NT2/D1 (cell line): ENCODE measurements around the gene CT47A7.
"Not testable (repeated sequence)": the region's sequence is repeated elsewhere in the genome, so short reads cannot be mapped to it uniquely, and the experiment has no call there.

Source experiments
- SUZ12 ChIP-seq: IDR thresholded peaks from 2 replicates; pipeline ENCODE4 v1.6.1; 2011; ENCODE audit not compliant: insufficient read length, insufficient read depth; ENCODE audit errors: extremely low read depth
- YY1 ChIP-seq: IDR thresholded peaks from 2 replicates; pipeline ENCODE4 v1.6.1; 2011; ENCODE audit not compliant: insufficient read length, insufficient read depth
- ZNF274 ChIP-seq: IDR thresholded peaks from 2 replicates; pipeline ENCODE4 v1.6.1; 2011; ENCODE audit warnings: mild to moderate bottlenecking, low read depth, low read length

DNA sequence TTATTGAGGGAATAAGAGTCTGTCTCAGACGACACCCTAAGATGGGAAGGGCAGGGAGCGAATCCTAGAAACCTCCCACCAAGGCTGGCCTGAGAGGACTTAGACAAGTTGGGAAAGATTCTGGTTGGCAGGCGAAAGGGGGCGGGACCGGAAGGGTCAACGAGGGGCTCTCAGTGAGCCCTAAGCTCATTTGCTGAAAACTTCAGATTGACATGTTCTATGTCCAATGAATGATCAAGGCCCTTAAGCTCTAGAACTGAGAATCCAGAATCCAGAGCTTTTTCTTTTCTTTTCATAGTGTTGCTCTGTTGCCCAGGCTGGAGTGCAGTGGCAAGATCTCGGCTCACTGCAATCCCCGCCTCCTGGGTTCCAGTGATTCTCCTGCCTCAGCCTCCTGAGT, 29.3 kb upstream of the CT47A7 start, which contains the start of gene CT47A1:
- not testable (repeated sequence) for TF ChIP-seq YY1, ZNF274, SUZ12
